ENCODE data around the gene EFNA5.

EFNA5 gene

DNA sequence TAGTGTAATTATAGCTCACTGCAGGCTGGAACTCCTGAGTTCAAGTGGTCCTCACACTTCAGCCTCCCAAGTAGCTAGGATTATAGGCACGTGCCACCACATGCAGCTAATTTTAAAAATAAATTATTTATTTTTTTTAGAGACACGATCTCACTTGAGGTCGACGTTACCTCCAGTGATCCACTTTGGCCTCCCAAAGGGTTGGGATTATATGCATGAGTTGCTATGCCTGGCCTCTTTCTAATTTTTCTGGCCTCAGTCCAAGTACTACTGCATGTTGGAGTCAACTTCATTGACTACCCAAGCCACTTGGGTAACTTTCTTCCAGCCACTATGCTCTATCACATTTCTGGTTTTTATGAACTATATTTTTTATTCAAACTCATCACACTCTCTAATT is 148.3 kb downstream of the EFNA5 start:
- no peak overlapping the region for H2AFZ ChIP-seq (ENCODE audit: low read length)
- H3K27me3 ChIP-seq (ENCODE audit: insufficient read depth, low read length), result no peaks in the 10 kb centered on the region
- no peak overlapping the region for H3K4me2 ChIP-seq (ENCODE audit: low read length)
- no peaks in the 10 kb centered on the region for H3K9me2 ChIP-seq (ENCODE audit: low read depth, low read length)
- H3K9me3 ChIP-seq (ENCODE audit: low read length), result no peaks in the 10 kb centered on the region
- H3K4me1 ChIP-seq (ENCODE audit: insufficient read depth, low read length, severe bottlenecking), result peaks cover 59% of the 10 kb centered on the region
- TF ChIP-seq EZH2 (IDR thresholded peaks at IDR 0.05; ENCODE audit: borderline replicate concordance, low read length), result no peak
- TF ChIP-seq, protein P1, sequence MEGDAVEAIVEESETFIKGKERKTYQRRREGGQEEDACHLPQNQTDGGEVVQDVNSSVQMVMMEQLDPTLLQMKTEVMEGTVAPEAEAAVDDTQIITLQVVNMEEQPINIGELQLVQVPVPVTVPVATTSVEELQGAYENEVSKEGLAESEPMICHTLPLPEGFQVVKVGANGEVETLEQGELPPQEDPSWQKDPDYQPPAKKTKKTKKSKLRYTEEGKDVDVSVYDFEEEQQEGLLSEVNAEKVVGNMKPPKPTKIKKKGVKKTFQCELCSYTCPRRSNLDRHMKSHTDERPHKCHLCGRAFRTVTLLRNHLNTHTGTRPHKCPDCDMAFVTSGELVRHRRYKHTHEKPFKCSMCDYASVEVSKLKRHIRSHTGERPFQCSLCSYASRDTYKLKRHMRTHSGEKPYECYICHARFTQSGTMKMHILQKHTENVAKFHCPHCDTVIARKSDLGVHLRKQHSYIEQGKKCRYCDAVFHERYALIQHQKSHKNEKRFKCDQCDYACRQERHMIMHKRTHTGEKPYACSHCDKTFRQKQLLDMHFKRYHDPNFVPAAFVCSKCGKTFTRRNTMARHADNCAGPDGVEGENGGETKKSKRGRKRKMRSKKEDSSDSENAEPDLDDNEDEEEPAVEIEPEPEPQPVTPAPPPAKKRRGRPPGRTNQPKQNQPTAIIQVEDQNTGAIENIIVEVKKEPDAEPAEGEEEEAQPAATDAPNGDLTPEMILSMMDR (IDR thresholded peaks at IDR 0.05; ENCODE audit: low read length), result no peak
- H3K9ac ChIP-seq (ENCODE audit: low read length), result no peak overlapping the region
- no peaks in the 10 kb centered on the region for H3K36me3 ChIP-seq (ENCODE audit: insufficient read depth, low read length)
- H3K27ac ChIP-seq (ENCODE audit: low read depth, low read length, poor library complexity, severe bottlenecking), result no peak overlapping the region
- 0 out of 2 replicates have a peak, but pooled peaks cover 3% of the 10 kb centered on the region for H3F3A ChIP-seq (ENCODE audit: insufficient read depth, low read length)
- no peaks in the 10 kb centered on the region for H4K20me1 ChIP-seq (ENCODE audit: insufficient read depth, low read length)
- H3K79me2 ChIP-seq (ENCODE audit: insufficient read depth, low read length), result no peaks in the 10 kb centered on the region
- H3K4me3 ChIP-seq (ENCODE audit: low read depth, low read length, poor library complexity, severe bottlenecking), result no peak overlapping the region

DNA sequence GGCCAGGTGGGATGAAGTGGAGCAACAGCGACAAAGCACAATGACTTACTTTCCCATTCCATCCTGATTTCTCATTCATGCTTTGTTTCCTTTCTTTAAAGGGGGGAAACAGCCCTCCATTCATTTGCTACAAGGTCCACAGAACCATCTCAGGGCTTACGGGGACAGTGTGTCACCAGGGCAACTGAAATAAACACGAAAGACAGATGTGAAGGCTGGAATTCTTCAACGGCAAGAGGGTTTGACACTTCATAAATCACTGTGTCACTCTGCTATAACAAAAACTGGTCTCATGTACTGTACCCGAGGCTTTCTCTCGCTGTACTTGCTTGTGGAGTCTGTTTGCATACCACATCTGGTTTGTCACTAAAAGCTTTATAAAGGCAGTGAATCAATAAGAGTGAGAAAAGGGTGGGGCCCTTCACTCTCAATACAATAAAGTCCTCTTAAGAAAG is 150.8 kb downstream of the EFNA5 start:
- H3K27ac ChIP-seq (ENCODE audit: low read depth, low read length, poor library complexity, severe bottlenecking), result peak overlapping the region; percentile 97
- H3K36me3 ChIP-seq (ENCODE audit: insufficient read depth, low read length), result no peaks in the 10 kb centered on the region
- no peaks in the 10 kb centered on the region for H4K20me1 ChIP-seq (ENCODE audit: insufficient read depth, low read length)
- no peaks in the 10 kb centered on the region for H3K79me2 ChIP-seq (ENCODE audit: insufficient read depth, low read length)
- H3K9me3 ChIP-seq (ENCODE audit: low read length), result no peaks in the 10 kb centered on the region
- H3K9ac ChIP-seq (ENCODE audit: low read length), result no peak overlapping the region
- H3K4me2 ChIP-seq (ENCODE audit: low read length), result peak overlapping the region; percentile 58
- H3K9me2 ChIP-seq (ENCODE audit: low read depth, low read length), result no peaks in the 10 kb centered on the region
- no peak overlapping the region for H2AFZ ChIP-seq (ENCODE audit: low read length)
- 0 out of 2 replicates have a peak, but pooled peaks cover 3% of the 10 kb centered on the region for H3F3A ChIP-seq (ENCODE audit: insufficient read depth, low read length)
- TF ChIP-seq, protein P1 (IDR thresholded peaks at IDR 0.05; ENCODE audit: low read length), result no peak
- TF ChIP-seq EZH2 (IDR thresholded peaks at IDR 0.05; ENCODE audit: borderline replicate concordance, low read length), result no peak
- H3K27me3 ChIP-seq (ENCODE audit: insufficient read depth, low read length), result no peaks in the 10 kb centered on the region
- peaks cover 82% of the 10 kb centered on the region for H3K4me1 ChIP-seq (ENCODE audit: insufficient read depth, low read length, severe bottlenecking)
- peak overlapping the region; percentile 28 for H3K4me3 ChIP-seq (ENCODE audit: low read depth, low read length, poor library complexity, severe bottlenecking)

DNA sequence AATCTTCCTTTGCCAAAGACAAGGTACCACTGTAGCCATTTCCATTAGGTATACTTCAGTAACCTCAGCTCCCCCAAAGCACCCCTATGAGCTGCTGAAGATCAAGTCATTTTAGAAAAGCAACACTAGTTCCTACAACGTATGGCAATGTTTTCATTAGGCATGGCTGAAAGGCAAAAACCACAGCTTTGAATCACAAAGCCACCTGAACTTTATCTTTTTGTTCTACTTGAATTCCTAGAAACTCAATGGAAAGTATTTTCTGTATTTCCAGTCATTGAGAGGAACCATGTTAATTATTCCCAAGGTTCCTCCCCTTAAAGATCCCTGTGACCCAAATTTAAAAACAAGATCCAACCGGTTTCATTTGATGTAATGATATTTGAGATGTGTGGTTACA is 152.1 kb downstream of the EFNA5 start:
- TF ChIP-seq, protein P1 (IDR thresholded peaks at IDR 0.05; ENCODE audit: low read length), result no peak
- TF ChIP-seq EZH2 (IDR thresholded peaks at IDR 0.05; ENCODE audit: borderline replicate concordance, low read length), result no peak
- no peak overlapping the region; the same call in 1 of the 2 replicates for H3K4me2 ChIP-seq (ENCODE audit: low read length)
- H3K27me3 ChIP-seq (ENCODE audit: insufficient read depth, low read length), result no peaks in the 10 kb centered on the region
- H4K20me1 ChIP-seq (ENCODE audit: insufficient read depth, low read length), result no peaks in the 10 kb centered on the region
- H2AFZ ChIP-seq (ENCODE audit: low read length), result no peak overlapping the region
- H3K9me2 ChIP-seq (ENCODE audit: low read depth, low read length), result no peaks in the 10 kb centered on the region
- H3K9ac ChIP-seq (ENCODE audit: low read length), result no peak overlapping the region
- peak overlapping the region; percentile 97 for H3K27ac ChIP-seq (ENCODE audit: low read depth, low read length, poor library complexity, severe bottlenecking)
- no peak overlapping the region for H3K4me3 ChIP-seq (ENCODE audit: low read depth, low read length, poor library complexity, severe bottlenecking)
- no peaks in the 10 kb centered on the region for H3K79me2 ChIP-seq (ENCODE audit: insufficient read depth, low read length)
- no peaks in the 10 kb centered on the region for H3K9me3 ChIP-seq (ENCODE audit: low read length)
- H3K36me3 ChIP-seq (ENCODE audit: insufficient read depth, low read length), result no peaks in the 10 kb centered on the region
- H3F3A ChIP-seq (ENCODE audit: insufficient read depth, low read length), result 0 out of 2 replicates have a peak, but pooled peaks cover 3% of the 10 kb centered on the region
- H3K4me1 ChIP-seq (ENCODE audit: insufficient read depth, low read length, severe bottlenecking), result peaks cover 85% of the 10 kb centered on the region

Data from OCI-LY1 (cell line).